Endometrium (tissue), 2 donors: ENCODE measurements around the gene NES.

Source experiments
- FAIRE-seq: peaks from 2 replicates; lab custom pipeline; 2012; peaks lifted over from hg19 to GRCh38; lab: Jason Lieb, UNC
- donor health status: control.
- donor health status: control.

Gene NES

GRCh38 chr1:156662005-156662799, 15.0 kb downstream of the NES start:
- no peak for FAIRE-seq

- FAIRE-seq = no peak
These were observed 16.5 kb downstream of the NES start for GRCh38 chr1:156660752-156661112.

GRCh38 chr1:156659988-156660751, 17.0 kb downstream of the NES start:
- no peak for FAIRE-seq

GRCh38 chr1:156659661-156659987, 17.6 kb downstream of the NES start:
- FAIRE-seq = no peak

GRCh38 chr1:156658945-156659574, 18.1 kb downstream of the NES start:
- FAIRE-seq = no peak

- FAIRE-seq = no peak
These were observed 18.7 kb downstream of the NES start for GRCh38 chr1:156658496-156658895.

GRCh38 chr1:156657741-156658319, 19.4 kb downstream of the NES start:
- no peak for FAIRE-seq

GRCh38 chr1:156656806-156657740, 20.1 kb downstream of the NES start:
- FAIRE-seq = no peak

- FAIRE-seq = no peak
These were observed 21.2 kb downstream of the NES start for GRCh38 chr1:156655904-156656516.

- FAIRE-seq = no peak
These were observed 21.9 kb downstream of the NES start for GRCh38 chr1:156655151-156655903.

GRCh38 chr1:156654700-156655099, 22.5 kb downstream of the NES start:
- no peak for FAIRE-seq

- no peak for FAIRE-seq
These were observed 24.2 kb downstream of the NES start for GRCh38 chr1:156652992-156653355.

- FAIRE-seq = no peak
These were observed 24.8 kb downstream of the NES start for GRCh38 chr1:156652131-156652991.

GRCh38 chr1:156648951-156649350, 28.3 kb downstream of the NES start:
- no peak for FAIRE-seq

- no peak for FAIRE-seq
These were observed 28.7 kb downstream of the NES start for GRCh38 chr1:156648496-156648895.

GRCh38 chr1:156647351-156647750, 29.9 kb downstream of the NES start:
- no peak for FAIRE-seq

- FAIRE-seq = no peak
These were observed 30.4 kb downstream of the NES start for GRCh38 chr1:156646738-156647211.

- no peak for FAIRE-seq
These were observed 31.5 kb downstream of the NES start for GRCh38 chr1:156645666-156646065.

- no peak for FAIRE-seq
These were observed 32.2 kb downstream of the NES start for GRCh38 chr1:156645056-156645455.

GRCh38 chr1:156644640-156645039, 32.6 kb downstream of the NES start:
- no peak for FAIRE-seq
